WI38 (cell line): Measurements from ENCODE around the gene ASMTL.
"Not testable (repeated sequence)": the region's sequence is repeated elsewhere in the genome, so short reads cannot be mapped to it uniquely, and the experiment has no call there.

ENCODE experiments used
- H3K4me3 ChIP-seq: 2 replicates; pipeline ENCODE4 v1.5.1; 2011; ENCODE audit warnings: low read depth, mild to moderate bottlenecking, control low read depth, low read length
- TF ChIP-seq, protein P1 (sequence below): IDR thresholded peaks from 2 replicates; pipeline ENCODE4 v1.5.1; 2012; ENCODE audit warnings: low read depth, mild to moderate bottlenecking, control low read depth, low read length

ASMTL gene

DNA sequence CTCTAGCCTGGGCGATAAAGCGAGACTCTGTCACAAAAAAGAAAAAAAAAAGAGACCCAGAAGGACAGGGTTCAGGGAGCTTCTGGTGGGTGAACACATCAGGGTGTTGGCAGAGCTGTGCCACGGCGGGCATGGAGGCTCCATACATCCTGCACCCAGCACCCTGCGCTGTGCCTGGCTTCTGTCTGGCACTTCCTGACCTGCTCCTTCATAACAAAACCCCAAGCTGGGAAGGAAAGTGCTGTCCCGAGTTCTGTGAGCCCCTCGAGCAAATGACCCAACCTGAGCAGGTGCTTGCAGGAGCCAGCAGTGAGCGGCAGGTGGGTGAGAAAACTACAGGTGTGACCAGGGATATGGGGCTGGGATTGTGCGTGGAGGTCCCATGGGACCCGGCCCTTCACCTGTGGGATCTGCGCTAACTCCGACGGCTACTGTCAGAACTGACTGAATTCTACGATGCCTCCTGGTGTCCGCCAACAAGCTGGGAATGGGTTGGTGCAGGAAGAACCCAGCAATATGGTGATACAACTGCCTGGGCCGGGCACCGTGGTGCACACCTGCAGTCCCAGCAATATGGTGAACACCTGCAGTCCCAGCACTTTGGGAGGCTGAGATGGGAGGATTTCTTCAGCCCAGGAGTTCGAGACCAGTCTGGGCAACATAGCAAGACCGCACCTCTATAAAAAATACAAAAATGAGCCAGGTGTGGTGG is 18.9 kb downstream of the ASMTL start:
- TF ChIP-seq, protein P1, sequence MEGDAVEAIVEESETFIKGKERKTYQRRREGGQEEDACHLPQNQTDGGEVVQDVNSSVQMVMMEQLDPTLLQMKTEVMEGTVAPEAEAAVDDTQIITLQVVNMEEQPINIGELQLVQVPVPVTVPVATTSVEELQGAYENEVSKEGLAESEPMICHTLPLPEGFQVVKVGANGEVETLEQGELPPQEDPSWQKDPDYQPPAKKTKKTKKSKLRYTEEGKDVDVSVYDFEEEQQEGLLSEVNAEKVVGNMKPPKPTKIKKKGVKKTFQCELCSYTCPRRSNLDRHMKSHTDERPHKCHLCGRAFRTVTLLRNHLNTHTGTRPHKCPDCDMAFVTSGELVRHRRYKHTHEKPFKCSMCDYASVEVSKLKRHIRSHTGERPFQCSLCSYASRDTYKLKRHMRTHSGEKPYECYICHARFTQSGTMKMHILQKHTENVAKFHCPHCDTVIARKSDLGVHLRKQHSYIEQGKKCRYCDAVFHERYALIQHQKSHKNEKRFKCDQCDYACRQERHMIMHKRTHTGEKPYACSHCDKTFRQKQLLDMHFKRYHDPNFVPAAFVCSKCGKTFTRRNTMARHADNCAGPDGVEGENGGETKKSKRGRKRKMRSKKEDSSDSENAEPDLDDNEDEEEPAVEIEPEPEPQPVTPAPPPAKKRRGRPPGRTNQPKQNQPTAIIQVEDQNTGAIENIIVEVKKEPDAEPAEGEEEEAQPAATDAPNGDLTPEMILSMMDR = no peak
- no peak overlapping the region for H3K4me3 ChIP-seq

DNA sequence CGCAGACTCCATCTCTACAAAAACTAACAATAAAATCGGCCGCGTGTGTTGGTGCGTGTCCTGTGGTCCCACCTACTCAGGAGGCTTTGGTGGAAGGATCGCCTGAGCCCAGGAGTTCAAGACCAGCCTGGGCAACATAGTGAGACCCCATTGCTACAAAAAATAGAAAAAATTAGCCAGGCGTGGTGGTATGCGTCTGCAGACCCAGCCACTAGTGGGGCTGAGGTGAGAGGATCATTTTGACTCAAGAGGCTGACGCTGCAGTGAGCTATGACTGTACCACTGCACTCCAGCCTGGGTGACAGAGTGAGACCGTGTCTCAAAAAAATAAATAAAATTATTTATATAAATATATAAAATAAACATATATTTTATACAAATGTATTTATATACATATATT is 22.3 kb downstream of the ASMTL start:
- TF ChIP-seq, protein P1 = no peak
- H3K4me3 ChIP-seq = no peak overlapping the region

DNA sequence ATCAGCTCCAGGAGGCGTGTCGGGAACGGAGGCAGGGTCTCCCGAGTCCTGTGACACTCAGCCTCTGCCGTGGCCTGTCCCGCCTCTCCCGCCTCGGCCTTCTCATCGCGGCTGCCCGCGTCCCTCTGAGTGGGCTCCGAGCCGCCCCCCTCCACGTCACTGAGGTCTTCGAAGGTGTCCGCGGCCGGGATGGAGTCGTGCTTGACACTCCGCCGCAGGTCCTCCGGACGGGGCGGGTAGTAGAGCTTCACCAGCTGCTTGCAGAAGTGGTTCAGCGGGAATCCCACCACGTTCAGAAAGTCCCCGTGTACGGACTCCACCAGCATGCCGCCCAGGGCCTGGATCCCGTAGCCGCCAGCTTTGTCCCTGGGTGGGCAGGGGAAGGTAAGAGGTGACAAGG is 25.0 kb downstream of the ASMTL start:
- TF ChIP-seq, protein P1 = no peak
- no peak overlapping the region for H3K4me3 ChIP-seq

DNA sequence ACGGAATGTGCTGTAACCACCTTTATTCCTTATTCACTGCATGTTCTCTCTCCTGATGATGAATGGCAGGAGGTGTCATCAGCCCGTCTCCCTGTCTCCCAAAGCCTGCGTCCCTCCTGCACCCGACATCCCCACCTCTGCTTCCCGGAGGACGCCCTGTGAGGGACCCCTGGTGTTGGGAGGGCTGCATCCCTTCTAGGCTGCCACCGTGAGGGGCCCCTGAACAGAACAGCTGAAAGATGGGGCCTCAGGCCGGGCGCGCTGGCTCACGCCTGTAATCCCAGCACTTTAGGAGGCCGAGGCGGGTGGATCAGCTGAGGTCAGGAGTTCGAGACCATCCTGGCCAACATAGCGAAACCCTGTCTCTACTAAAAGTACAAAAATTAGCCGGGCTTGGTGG is 26.4 kb downstream of the ASMTL start:
- H3K4me3 ChIP-seq = not testable (repeated sequence)

DNA sequence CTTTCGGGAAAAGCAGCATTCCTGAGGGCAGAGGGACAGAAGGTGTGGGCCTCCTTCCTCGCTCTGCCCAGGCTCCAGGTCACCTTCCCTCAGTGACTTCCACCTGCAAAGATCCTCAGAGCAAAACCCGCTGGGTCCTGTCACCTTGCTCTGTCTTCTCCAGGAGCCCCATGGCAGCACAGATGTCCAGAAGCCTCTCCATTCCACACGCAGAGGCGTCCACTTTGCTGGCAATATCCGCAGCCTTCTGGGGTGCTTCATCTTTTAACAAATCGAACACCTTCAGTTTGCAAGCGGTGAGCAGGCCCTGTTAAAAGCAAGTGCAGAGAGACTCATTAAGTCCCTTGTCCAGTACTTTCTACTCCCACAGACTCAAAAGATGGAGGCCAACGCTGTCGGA is 27.3 kb downstream of the ASMTL start:
- TF ChIP-seq, protein P1 = no peak
- H3K4me3 ChIP-seq = no peak overlapping the region

DNA sequence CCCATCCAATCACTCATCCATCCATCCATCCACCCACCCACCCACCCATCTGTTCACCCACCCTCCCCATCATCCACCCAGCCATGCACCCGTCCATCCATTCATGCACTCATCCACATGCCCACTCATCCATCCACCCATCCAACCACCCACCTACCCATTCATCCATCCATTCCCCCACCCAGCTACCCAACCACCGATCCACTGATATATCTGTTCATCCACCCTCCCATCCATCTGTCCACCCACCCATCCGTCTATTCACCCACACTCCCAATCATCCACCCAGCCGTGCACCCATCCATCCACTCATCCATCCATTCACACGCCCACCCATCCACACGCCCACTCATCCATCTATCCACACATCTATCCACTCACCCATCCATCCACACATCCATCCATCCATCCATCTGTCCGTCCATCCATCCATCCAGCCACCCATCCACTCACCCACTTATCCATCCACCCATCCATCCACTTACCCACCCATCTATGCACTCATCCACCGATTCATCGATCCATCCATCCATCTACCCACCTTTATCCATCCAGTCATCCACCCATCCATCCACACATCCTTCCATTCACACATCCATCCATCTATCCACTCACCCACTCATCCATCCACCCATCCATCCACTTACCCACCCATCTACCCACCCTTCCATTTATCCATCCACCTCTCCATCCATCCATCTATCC is 28.4 kb downstream of the ASMTL start:
- TF ChIP-seq, protein P1 = no peak
- no peak overlapping the region for H3K4me3 ChIP-seq

DNA sequence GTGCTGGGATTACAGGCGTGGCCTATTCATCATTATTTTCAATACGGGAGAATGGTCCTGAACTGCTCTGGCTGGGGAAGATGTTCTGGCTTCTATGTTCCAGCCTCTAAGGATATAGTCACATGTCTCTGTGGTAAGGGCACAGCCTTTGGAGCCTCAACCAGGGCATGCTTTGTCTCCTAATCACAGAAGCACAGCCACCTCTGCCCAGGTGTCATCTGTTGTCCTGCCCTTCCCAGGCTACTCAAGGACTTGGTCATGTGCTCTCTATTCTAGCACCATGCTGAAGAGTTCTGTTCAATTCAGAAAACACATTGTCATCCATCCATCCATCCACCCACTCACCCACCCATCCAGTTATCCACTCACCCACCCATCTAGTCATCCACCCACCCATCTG is 29.5 kb downstream of the ASMTL start:
- H3K4me3 ChIP-seq = no peak overlapping the region
- TF ChIP-seq, protein P1 = no peak
